T-helper 2 cell treated with Interferon-gamma antibody and Interleukin-4, amounts not matched to agents 100 ng/mL and 5 ng/mL, for 36 hours (primary cell): ENCODE data around the gene MCCD1. TPM values are rescaled to one million over a fixed set of nuclear protein-coding genes. Genes with fewer than 3 reads are reported as not detected.
"Not testable (repeated sequence)": the region's sequence is repeated elsewhere in the genome, so short reads cannot be mapped to it uniquely, and the experiment has no call there.

ENCODE experiments used
- intact Hi-C: fragments of 100-400 bp; cut with micrococcal nuclease; formaldehyde crosslinking; loops from one replicate; pipeline ENCODE4 v1.15.1; 2023
- total RNA-seq: library from RNA; stranded (reverse); gene quantifications from 2 replicates; pipeline ENCODE4 v1.2.3, GENCODE V29; 2022

Gene MCCD1, protein sequence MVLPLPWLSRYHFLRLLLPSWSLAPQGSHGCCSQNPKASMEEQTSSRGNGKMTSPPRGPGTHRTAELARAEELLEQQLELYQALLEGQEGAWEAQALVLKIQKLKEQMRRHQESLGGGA
- total RNA-seq = not detected in 2 replicates

- intact Hi-C loops = no loop called here
These were observed at the start of gene MCCD1 for GRCh38 chr6:31528821-31529328. Gene MCCD1, plus strand, starts transcription at chr6:31528962. Its CDS starts 53 bp downstream, at chr6:31529015.

DNA sequence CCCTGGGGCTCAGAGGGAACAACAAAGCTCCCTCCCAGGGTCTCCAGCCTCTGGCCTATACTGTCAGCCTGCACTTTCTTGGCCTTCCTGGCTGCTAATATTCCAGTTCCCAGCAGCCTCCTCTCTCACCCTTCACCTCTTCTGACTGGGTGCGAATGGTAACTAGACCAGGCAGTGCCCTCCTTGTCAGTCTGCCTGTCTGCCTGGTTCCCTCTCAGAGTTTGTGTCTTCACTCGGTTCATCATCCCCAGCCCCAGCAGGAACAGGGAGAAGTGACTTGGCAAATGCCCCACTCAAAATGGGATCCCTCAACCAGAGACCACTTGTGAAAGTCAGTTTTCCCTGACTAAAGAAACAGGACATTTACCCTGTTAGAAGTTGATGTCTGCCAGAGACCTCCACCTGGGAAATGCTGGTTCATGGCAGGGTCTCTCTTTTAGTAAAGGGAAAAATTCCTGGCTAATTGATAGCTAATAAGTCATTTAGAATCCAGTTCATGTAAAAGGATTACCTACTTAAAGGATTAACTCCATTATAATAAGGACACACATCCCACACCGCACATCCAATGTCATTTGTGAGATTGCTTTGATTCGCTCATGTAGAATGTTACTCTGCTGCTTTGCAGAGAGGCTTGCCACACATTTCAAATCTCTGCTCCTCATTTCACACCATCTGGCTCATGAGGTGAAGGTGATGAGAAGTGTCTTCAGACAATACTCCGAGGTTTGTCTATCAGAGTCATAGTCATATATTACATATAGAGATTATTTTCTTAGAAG lies 49.4 kb upstream of the MCCD1 start:
- intact Hi-C loops = no loop called here

DNA sequence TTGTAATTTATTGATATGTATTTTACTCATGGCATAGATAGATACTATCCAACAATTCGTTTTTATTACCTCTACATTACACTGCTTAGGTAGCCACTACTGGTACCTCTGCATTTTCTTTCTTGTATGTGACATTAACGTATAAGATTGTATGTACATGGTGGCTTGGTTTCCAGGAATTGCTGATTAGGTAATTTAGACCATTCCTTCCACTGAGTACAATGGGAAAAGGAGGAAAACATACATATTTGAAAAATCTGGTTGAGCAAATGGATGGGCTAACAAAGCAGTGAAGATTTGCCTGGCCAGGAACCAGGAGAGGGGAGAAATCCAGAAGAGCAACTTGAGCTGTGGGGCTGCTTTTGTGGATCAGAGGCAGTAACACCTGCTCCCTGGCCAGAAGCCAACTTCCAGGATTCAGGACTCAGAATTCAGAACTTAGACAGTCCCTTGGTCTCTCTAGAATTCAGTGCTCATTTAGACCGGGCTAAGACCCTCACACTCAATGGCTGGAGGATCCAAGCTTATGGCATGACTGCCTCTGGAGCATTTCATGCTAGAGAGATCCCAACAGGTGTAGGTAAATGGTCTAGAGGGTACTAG lies 48.7 kb upstream of the MCCD1 start:
- intact Hi-C loops = no loop called here

- intact Hi-C loops = no loop called here
These were observed 48.2 kb upstream of the MCCD1 start for GRCh38 chr6:31480574-31480973.

DNA sequence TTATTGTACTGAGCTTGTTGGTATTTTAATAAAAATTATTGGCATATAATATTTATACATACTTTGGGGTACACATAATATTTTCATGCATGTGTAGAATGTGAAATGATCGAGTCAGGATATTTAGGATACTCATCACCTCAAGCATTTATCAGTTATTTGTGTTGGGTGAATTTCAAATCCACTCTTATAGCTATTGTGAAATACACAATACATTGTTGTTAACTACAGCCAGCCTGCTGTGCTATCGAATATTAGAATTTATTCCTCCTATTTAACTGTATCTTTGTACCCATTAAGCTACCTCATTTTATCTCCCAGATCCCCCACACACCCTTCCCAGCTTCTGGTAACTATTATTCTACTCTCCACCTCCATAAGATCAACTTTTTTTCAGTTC lies 45.4 kb upstream of the MCCD1 start:
- intact Hi-C loops = no loop called here

- intact Hi-C loops = no loop called here
These were observed 43.7 kb upstream of the MCCD1 start for GRCh38 chr6:31485055-31485454.

DNA sequence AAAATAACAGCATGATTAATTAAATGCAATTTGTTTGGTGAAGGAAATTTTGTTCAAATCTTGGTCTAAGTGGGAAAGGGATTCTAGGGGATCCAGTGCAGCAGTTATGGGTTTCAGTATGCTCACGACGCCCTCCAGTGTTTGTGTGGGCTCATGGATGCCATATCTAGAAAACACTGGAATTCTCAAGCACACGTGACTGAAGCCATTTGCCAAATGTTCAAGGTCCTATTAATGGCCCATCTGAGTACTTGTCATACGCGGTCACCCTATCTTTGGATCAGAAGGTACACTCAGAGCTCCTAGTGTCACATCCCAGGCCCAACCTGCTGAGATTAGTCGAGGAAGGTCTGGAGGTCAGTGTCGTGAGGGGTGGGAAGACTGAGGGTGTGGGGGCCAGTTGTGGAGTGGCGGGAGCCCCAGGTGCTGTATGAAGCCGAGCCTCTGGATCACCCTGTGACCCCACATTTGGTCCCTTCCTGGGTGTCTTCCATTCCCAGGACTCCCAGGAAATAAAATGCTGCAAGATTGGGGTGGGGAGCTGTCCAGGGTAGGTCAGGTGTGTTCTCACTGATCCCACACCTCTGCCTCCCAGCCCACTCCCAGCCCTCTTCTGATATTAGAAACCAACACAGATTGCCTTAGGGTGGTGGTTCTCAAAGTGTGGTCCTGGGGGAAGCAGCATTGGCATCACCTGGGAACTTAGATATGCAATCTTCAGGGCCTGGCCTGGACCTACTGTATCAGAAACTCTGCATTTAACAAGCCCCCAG lies 42.5 kb upstream of the MCCD1 start:
- intact Hi-C loops = not testable (repeated sequence)

GRCh38 chr6:31487674-31488073 lies 41.1 kb upstream of the MCCD1 start:
- intact Hi-C loops = not testable (repeated sequence)

- intact Hi-C loops = no loop called here
These were observed 39.7 kb upstream of the MCCD1 start for GRCh38 chr6:31489086-31489485.

DNA sequence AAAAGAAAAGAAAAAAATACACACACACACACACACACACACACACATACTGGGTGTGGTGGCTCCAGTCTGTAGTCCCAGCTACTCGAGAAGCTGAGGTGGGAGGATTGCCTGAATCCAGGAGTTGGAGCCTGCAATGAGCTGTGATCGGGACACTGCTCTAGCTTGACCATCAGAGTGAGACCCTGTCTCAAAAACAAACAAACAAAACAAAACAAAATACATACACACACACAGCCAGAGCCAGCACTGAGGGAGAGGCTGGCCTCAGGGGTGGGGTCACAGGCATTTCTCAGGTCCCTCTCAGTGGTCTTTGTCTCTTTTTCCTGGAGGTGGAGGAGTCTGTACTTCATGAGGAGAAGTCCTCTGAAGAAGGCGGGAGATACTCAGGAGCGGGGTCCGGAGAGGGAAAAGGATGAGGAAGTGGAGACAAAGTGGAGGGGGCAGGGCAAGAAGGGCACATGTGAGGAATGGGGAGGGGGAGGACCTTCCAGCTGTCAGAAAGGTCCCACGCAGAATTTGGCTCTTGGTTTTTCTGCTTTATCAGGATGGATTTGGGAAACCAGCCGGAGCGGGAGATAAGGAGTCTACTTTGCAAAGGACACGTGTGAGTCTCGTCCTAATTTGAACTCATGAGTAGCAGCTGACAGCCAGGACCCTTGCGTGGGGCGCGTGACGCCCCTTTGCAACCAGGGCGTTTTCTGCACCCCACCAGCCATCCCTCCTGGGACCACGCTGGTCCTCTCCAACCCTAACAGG lies 38.5 kb upstream of the MCCD1 start:
- intact Hi-C loops = loop anchor here (5.0 to 10.0 kb wide), 3 partner anchors 88 to 345 kb away; partner anchors contain the start of genes LTB and MICA

GRCh38 chr6:31493550-31493874 lies 35.2 kb upstream of the MCCD1 start:
- intact Hi-C loops = loop anchor here (5.0 to 10.0 kb wide), 3 partner anchors 89 to 341 kb away; partner anchors contain the start of genes LTB and MICA

GRCh38 chr6:31493875-31494694 lies 34.7 kb upstream of the MCCD1 start:
- intact Hi-C loops = loop anchor here (1.0 to 10.0 kb wide), 6 partner anchors 47 to 341 kb away; partner anchors contain the start of genes LTB, MICA and PRRC2A

DNA sequence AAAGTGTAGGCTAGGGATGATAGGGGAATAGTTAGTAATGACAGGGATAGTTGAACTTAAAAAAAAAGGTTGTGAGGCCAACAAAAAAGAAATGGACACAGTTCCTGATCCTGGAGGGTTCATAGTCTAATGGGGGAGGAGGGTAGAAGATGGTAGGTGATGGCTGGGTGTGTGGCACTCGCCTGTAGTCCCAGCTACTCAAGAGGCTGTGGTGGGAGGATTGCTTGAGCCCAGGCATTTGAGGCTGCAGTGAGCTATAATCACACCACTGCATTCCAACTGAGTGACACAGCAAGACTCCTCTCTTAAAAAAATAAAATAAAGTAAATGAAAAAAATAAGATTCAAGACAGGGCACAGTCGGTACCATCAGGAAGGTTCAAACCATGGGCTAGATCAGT lies 33.2 kb upstream of the MCCD1 start:
- intact Hi-C loops = loop anchor here (5.0 to 10.0 kb wide), 2 partner anchors 339 to 1472 kb away; partner anchors contain the start of gene BRD2

- intact Hi-C loops = loop anchor here (5.0 to 10.0 kb wide), 2 partner anchors 338 to 1470 kb away; partner anchors contain the start of gene BRD2
These were observed 31.9 kb upstream of the MCCD1 start for GRCh38 chr6:31496826-31497225.

- intact Hi-C loops = loop anchor here (5.0 to 10.0 kb wide), 2 partner anchors 337 to 1469 kb away; partner anchors contain the start of gene BRD2
These were observed 31.0 kb upstream of the MCCD1 start, which contains the start of gene MICB for GRCh38 chr6:31497531-31498476. Gene MICB, plus strand, starts transcription at chr6:31498145. Its CDS starts 49 bp downstream, at chr6:31498194.

- intact Hi-C loops = loop anchor here (5.0 to 10.0 kb wide), 2 partner anchors 336 to 1469 kb away; partner anchors contain the start of gene BRD2
These were observed 30.0 kb upstream of the MCCD1 start for GRCh38 chr6:31498748-31499147.

DNA sequence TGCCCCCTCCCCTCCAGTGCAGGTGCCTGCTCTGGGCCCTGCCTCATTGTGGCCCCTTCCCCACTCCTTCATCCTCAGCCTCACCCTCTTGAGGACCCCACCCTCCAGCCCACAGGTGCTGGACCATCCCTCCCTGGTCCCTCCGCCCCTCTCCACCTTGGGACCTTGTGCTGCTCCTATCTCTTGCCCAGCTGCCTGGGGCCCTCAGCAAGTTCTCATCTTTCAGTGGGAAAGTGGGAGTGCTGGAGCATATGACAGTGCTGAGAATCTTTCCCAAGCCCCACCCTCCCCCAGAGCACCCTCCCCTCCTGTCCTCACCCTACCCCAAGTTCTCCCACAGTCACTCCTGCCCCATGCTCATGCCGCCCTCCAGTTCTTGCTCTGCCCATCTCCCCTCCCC lies 29.1 kb upstream of the MCCD1 start:
- intact Hi-C loops = loop anchor here (5.0 to 10.0 kb wide), 2 partner anchors 335 to 1468 kb away; partner anchors contain the start of gene BRD2

GRCh38 chr6:31502586-31502985 lies 26.2 kb upstream of the MCCD1 start:
- intact Hi-C loops = no loop called here
